SH-SY5Y (cell line): ENCODE results near the gene ATP5F1B.

Source experiments
- GATA2 ChIP-seq: IDR thresholded peaks from 2 replicates; pipeline ENCODE4 v1.6.1; 2011; ENCODE audit warnings: mild to moderate bottlenecking, low read depth, low read length
- GATA3 ChIP-seq: IDR thresholded peaks from 2 replicates; pipeline ENCODE4 v1.6.1; 2011; ENCODE audit warnings: low read depth, mild to moderate bottlenecking, low read length, moderate library complexity

The ATP5F1B gene

DNA sequence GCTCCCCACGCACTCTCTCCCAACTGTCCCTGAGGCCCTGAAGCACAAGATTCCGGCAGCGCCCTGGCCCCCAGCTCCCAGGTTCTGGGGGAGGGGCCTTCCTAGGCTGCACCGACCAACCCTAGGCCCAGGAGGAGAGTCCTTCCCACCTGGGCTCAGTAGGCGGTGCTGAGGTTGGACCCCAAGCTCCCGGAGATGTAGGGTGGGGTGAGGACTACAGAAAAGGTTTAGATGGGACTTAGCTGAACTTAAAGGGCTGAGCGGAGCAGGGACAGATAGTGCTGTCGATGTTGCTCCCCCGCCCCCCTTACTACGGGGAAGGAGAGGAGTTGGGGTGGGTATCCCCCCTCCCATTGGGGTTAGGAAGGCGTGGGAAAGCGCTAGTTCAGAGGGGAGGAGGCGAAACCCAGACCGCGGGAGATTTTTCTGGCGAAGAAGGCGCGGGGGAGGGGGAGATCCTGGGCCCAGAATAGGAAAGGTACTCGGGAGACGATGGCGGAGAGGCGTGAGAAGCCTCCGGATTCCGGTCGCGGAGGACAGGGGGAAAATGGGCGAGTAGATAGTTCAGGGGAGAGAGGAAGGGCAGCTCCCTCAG, 11.4 kb downstream of the ATP5F1B start:
- TF ChIP-seq GATA2 (no peak), GATA3 (no peak)

DNA sequence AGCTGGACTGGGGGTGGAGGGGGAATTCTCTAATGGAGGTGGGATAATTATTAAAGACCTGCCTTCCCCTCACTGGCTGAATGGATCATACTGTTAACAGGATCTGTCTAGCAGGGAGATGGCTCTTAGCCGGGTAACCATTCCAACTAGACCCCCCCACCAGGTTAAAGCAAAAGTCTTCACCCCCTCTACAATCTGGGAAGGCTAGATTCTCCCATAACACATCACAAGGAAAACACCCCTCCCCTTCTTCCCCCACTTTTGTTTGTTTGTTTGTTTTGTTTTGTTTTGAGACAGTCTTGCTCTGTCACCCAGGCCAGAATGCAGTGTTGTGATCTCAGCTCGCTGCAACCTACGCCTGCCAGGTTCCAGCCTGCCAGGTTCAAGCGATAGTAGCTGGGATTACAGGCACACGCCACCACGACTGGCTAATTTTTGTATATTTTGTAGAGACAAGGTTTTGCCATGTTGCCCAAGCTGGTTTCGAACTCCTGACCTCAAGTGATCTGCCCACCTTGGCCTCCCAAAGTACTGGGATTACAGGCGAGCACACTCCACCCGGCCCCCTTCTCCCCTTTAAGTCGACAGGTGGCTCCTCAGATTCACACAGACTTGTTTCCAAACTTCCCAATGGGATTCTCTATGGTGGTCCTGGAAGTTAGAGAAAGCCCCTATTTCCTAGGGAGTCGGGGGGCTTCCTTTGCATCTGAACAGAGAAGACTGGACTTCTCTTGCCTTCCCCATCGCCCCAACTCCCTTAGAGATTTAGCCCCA, 12.1 kb downstream of the ATP5F1B start:
- TF ChIP-seq GATA3: no peak
- no peak for TF ChIP-seq GATA2

DNA sequence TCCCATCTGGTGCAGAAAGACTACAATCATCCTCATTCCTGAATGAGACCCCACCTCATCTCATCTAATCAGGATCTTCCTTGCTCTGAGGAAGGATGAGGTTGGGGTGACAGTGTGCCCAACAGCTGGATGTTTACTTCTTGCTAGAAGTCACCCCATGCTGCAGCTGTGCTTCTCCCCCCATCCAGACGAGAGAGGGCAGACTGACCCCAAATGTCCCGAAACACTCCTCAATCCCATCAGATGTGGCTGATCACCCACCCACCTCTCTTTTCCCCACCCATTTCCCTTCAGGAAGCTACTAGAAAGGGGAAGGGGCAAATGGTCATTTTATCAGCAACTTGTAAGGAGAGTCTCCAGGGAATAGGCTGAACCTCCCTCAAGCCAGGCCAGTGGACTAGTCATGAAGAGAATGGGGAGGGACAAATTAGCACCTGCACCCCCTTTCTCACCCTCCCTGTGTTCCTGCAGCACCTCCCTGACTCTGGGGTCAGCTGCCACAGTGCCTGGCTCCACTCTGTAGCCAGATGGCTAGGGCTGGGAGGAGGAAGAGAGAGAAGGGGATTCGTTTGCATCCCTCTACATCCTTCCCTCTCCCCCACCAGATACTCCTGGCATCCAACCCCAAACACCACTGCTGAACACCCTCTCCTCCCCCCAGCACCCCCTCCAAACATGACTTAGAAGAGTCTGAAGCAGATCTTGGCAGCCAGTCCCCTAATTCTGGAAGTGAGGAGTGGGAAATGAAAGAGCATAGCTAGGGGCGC, 12.9 kb downstream of the ATP5F1B start:
- TF ChIP-seq GATA2 (no peak), GATA3 (no peak)

DNA sequence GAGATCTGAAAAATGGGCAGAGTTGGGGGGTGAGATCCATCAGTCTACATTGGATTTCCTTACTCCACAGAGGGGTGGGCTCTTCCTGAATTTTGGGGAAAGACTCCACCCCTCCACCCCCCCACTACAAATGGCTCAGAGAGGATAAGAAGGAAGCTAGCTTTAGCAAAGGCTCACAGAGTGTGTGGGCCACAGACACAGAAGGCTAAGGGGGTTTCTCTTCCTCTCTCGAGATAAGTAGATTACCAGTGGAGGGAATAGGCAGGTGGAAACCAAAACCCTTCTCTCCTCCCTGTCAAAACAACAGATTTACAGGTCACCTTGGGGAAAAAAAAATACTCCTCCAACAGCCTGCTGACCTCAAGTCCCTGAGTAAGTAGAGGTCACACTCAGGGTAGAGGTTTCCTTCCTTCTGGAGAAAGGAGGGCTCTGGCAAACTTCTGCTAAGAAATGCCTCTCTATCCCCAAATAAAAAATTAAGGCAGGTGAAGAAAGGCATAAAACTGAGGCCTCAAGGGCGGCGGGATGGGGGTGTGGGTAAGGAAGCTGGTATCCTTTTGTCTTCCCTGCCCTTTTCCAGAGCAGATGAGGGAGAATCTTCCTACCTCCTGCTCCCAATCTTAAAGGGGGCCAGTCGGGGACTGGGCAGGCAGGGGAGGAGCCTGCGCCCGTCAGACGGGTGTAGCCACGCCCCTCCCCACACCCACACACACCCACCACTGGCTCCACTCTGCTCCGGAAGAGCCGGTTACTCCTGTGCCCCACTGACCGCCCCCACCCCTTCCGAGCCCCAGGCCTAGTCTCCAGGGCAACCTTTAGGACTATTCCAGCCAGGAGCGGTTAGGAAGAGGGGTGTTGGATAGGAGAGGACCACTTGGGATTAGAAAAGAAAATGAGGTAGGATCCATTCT, 13.7 kb downstream of the ATP5F1B start:
- TF ChIP-seq GATA3 (no peak), GATA2 (no peak)

DNA sequence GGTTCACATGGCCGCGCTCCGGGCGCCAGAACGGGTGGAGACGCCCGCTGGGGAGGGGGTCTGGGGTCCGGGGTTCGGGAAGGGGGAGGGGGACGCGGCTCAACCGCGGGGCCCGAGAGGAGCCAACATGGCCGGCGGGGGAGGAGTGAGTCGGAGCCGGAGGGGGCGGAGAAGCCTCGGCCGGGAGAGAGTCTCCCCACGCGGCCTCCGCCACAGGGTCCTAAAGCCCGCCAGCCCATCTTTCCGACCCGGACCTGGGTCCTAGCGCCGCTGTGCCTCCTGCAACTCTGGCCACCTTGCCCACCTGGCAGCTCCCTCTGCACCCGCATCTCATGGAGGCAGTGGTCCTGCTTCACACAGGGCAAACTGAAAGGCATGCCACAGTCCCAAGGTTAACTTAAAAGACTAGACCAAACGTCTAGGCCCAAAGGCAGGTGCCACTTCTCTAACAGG, 15.6 kb downstream of the ATP5F1B start, which contains the start of gene BAZ2A:
TSS of gene BAZ2A (minus strand) at position 147 of the 453 bp plus-strand sequence. CDS start 12,796 bp downstream, outside the sequence.
- TF ChIP-seq GATA3 (no peak), GATA2 (no peak)

DNA sequence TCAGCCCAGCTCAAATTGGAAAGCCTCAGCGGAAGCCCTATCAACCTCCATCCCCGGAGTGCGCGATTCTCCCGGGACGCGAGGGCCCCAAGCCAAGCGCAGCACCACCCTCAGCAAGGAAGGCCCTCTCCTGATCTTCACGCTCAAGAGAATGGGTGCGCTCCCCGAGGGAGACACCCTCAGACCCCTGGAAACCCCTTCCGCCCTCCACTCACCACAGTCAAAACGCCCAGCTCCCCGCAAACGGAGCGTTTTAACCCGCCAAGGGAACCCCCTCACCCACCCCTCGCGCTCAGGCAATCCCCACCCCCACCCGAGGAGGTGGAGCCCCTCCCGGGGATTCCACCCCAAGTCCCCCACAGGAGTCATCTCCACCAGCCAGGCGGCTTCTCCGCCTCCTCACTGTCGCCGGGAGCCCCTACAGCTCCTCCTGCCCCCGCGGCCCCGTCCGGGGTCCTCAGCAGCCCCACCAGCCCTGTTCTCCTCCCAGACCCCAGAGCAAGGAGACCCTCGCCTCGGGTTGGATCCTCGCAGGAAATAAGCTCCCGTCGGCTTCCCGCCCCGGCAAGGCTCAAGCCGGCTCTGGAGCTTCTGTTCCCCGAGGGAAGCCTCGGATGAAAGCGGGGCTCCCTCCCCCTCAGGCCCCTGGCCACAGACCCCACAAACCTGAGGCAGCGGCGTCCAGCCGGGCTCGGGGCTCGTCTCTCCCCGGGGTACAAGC, 16.2 kb downstream of the ATP5F1B start:
- no peak for TF ChIP-seq GATA2
- TF ChIP-seq GATA3: no peak

DNA sequence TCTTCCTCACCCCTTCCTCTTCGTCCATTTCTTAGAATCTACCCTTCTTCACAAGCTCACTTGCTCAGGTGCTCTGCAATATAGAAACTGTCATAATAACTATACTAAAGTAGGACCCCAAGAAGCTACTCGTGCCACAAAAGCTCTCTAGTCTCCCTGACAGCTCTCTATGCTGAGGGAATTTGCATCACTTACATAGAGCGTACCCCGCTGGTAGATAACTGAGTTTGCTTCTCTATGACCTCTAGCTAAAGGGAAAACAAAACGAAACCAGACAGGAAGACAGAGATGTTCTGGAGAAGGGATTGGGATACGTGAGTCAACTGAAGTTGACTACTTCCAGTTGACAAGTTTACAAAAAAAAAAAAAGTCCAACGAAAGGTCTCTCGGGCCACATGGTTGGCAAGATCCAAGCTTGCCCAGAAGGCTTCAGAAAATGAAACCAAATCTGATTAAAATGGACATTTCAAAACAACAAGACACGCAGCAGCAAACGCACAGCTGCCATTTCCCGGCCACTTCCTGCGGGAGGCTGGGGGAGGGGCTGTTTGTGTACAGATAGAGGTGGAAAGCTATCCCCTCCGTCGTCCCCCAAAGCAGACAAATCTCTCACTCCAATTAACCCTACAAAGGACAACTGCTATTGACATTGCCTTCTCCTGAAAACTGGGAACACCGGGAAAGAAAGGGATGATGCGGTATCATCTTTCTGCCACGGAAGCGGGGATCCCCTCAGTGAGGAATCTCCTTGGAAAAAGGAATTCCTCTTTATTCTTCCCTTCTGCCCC, 16.9 kb downstream of the ATP5F1B start:
- TF ChIP-seq GATA3: no peak
- no peak for TF ChIP-seq GATA2

DNA sequence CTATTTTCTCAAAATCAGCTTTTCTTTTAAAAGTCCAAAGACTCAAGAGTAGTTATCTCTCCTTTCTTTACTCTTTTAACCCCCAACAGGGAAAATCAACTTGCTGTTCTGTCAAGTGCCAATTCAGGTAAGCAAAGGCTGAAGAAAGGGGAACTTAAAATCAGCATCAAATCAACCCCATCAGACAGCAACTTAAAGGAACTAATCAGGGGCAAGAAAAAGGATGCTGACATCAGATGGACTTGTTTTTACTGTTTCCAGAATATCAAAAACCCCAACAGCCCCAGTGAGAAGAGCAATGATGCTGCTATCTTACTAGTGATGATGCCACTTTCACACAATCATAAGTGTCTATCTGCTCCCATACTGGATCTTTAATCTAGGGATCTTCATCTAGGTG, 19.1 kb downstream of the ATP5F1B start:
- no peak for TF ChIP-seq GATA2
- no peak for TF ChIP-seq GATA3

DNA sequence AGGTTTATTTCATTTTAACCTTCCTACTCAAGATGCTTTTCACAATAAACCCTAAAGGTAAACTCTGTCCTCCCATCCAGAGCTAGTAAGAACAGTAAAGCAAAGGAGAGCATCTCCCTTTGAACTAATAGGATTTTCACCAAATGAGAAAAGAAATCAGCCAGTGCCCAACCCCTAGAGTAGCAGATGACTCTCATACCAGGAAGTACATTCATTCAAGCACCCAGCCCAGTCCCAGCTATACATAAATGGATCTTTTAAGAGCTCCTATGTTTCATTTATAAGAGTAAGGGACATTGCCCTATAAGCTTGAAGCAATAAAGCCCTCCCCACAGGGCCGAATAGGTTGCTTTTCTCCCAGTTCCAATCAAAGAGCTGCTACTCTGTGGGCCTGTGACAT, 23.2 kb downstream of the ATP5F1B start:
- no peak for TF ChIP-seq GATA3
- TF ChIP-seq GATA2: no peak

DNA sequence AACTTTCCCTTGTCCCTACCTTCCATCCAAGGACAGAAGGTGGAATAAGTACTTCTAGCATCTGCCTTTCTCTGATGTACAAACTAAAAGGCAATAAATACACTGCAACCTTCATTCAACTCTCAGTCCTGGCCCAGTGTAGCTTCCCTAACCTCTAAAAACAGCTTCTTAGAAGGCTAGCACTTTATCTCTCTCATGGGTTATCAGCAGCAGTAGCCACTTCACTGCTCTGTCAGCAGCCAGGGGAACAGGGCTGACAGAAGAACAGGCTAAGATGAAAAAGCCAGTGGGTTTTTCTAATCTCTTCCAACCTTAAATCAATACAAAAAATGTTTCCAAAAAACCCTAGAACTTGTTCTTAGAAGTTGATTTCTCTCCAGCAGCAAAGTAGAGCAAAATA, 28.9 kb downstream of the ATP5F1B start:
- TF ChIP-seq GATA3: no peak
- TF ChIP-seq GATA2: no peak

DNA sequence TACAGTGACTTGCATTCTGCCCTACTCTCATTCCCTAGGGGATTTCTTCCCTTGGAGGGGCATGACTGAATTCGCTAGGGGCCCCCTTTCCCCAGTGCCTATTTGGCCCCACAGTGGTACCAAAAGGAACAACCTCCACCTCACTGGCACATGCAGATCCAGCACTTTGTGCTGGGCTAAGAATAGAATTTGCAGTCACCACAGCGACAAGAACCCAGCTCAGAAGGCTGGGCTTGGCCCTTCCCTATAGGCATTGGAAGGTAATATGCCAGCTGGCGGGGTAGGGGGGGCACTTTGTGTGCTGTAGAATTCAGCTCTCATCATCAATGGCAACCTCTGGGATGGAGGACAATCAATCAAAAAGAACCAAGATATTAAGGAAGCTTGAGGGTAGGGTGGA, 29.5 kb downstream of the ATP5F1B start:
- TF ChIP-seq GATA3 (no peak), GATA2 (no peak)

DNA sequence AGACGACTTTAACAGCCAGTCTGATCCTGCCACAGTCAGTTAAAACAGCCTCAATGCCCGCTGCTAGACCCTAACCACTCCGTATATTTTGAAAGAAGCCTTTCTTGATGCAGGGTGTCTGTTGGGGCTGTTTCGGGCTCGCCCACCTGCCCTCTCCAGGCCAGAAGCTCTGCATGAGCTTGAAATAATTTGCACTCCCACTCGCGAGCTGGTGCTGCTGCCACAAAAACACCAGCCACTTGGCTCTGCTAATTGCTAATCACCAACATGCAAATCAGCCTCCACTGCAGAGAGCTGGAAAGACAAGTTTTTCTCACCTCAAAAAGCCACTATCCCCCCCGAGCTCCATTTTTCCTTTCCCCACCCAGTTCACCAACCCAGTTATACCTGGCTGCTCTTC, 31.2 kb downstream of the ATP5F1B start:
- no peak for TF ChIP-seq GATA2
